Measurements from ENCODE around the gene YY1.
A peak's percentile ranks its signal among the peaks of the same experiment; 100 is the strongest.
"Not testable (repeated sequence)": the region's sequence is repeated elsewhere in the genome, so short reads cannot be mapped to it uniquely, and the experiment has no call there.

Gene YY1

DNA sequence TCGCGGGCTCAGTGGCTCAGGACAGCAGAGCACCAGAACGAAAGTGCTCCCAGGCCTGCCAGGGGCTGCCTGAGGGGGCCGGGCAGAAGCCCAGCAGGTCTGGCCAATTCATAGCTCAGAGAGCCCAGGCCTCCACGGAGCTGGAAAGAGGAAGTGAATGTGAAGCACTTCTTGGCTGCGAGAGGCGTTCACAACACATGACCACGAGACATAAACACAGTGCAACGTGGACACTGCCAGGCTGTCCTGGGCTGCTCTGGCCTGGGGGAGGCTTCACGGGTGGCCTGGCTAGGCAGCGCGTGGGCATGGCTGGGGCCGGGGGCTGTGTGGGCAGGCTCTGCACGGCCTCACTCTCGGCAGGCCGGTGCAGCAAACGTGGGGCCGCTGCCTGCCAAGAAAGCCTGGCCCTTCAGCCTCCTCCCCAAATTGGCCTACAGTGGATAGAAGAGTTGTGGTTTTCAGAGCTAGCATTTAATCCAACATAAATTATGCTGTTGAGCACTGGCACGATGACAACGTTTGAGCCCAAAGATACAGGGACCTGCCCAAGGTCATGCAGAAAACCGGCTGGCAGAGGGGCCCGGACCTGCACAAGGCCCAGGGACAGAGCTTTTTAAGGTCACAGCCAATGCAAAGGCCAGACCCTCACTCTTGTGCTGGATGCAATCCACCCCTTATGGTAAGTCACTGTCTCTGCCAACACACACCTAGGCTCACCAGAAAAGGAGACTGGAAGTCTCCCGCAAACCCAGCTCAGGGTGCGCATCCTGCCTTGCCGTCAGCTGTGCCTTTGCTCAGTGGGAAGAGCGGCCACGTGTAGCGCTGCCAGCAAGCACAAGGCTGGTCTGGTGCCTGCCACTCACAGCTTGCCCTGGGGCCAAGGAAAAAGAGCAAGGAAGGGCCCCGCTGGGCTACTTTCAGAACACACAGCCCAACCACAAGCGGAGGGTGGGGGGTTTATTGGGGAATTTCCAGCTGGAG, 58.7 kb downstream of the YY1 start:
- peak; percentile 91 for DNase-seq

DNA sequence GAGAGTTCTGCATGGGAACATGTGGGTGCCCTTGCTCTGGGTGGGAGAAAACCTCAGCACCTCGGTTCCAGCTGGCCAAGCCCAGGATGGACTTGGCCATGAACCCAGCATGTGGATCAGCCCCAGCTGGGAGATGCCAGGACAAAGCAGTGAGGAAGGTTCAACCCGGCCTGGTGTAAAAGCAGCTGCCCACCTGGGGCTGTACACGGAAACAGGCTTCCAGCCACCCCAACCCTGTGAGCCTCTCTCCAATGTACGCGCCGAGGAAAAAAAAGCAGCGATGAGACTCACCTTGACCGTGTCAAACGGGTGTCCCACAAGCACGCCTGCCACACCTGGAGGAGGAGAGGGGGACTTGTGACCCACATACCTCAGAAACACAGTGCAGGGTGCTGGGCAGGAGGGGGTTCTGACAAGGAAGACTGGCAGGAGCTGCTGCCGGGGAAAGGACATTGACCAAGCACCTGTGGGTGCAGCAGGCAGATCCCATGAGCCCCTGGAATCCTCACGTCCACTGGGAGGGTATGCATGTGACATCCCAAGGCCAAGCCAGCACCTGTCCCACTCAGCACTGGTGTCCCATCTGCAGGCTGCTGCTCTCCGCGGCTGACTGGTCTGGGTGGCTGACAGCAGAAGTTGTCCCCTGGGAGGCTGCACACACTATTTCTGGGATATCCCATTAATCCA, 59.8 kb downstream of the YY1 start:
- no peak for DNase-seq

GRCh38 chr14:100299238-100299560, 60.3 kb downstream of the YY1 start:
- no peak for DNase-seq

GRCh38 chr14:100302616-100303015, 63.7 kb downstream of the YY1 start:
- DNase-seq = no peak

GRCh38 chr14:100303179-100303578, 64.2 kb downstream of the YY1 start:
- DNase-seq = peak; percentile 63

DNA sequence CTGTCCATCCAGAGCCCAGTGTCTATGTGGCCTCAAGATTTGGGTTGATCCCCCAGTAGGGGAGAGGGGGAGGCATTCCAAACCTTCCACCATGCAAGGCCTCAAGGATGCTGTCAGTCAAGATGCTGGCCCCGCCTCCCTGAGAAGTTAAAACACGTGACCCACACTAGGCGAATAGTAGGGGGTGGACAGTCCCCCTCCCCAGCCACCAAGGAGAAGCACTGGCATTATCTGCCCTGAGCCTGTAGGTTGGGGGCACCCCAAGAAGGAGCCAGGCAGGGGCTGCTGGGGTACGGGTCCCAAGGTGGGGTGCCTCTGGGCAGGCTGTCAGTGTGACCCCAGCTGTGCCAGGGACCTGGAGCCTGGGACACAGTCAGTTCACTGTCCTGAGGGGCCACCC, 65.0 kb downstream of the YY1 start:
- DNase-seq = peak; percentile 38

DNA sequence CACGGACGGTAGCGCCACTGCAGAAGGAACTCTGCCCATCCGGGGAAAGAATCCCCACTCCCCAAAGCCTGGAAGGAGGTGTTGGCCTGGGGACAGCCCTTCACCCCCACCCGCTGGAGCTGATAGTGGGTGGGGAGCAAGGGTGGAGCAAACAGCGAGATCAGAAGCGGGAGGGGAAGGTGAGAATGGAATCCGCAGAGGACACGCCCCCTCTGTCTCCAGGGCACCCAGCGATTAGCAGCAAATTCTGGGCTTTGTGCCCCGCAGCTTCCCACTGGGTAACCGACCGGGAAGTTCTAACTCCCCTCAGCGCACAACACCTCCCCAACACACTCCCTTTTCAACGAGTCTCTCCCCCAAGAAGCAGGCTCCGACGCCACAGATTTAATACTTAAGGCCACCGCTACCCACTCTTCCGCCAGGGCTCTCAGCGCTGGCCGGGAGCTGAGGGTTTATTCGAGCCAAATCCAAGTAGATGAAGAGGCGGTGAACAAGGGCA, 65.9 kb downstream of the YY1 start:
- DNase-seq = peak; percentile 83

GRCh38 chr14:100305324-100306100, 66.6 kb downstream of the YY1 start:
- DNase-seq = peak; percentile 85

DNA sequence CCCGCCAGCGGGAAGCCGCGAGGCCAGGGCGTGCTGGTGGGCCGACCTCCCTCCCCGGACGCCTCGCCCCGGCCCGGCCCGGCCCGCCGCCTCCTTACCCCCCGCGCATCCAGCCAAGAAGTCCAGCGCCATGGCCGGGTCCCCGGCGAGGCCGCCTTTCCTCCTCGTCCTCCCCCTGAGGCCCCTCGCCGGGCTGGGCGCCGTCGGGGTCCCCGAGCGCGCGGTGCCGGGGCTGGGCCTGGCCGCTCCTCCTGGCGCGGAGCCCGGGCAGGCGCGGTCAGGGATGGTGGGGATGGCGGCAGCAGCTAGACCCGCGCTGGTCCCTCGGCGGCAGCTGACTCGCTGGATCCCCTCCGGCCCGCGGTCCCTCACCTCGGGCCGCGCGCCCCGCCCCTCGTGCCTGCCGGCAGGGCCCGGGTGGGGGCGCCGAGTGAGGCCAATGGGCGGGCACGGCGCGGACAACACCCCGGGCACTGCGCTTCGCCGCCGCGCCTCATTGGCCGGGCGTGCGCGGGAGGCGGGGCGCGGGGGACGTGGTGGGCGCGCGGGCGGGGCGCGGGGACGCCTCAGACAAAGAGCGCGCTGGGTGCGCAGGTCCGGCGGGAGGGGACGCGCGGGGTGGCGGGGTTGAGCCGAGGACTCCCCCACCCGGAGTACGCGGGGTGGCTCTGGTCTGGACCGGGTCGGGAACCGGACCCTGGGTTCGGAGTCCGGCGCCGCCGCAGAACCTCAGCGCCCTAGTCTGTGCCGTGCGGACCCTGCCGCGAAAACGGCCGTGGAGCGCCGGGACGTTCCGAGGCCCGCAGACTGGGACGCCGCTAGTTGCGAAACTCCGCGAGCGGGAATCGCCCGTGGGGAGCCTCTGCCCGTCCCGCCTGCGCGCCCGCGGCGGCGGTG, 67.4 kb downstream of the YY1 start, which contains the start of gene SLC25A29:
SLC25A29 (minus strand) TSS at position 344 of the 897 bp plus-strand sequence; CDS start at position 132, 212 bp downstream.
- peak; percentile 97 for DNase-seq

- peak; percentile 67 for DNase-seq
These were observed 68.2 kb downstream of the YY1 start for GRCh38 chr14:100306998-100307765.

DNA sequence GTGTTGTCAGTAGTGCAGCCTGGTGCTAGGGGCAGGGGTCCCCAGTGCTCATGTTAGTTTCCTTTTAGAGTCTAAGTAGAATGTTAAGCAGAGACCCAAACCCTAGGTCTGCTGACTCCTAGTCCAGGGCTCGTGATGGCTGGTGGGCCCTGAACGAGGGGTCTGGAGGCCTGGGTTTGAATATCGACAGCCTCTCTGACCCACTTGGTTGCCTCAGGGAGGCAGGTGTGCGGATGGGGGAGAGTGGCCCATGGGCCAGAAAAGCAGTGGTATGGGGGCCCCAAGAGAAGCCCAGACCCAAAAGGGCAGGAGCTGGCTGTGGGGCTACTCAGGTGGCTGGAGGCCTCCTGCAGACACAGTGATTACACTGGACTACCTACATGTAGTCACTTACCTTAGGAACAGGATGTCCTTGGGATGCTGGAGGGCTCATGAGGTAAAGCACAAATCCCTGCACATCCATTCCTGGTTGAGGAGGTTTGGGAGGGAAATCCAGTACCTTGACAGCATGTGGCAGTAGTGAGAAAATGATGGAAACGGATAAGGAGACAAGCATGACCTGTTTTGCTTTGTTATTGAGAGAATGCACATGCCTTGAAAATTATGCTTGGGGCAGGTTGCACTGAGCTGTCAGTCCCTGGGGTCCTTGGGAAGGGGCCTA, 69.0 kb downstream of the YY1 start:
- no peak for DNase-seq

DNA sequence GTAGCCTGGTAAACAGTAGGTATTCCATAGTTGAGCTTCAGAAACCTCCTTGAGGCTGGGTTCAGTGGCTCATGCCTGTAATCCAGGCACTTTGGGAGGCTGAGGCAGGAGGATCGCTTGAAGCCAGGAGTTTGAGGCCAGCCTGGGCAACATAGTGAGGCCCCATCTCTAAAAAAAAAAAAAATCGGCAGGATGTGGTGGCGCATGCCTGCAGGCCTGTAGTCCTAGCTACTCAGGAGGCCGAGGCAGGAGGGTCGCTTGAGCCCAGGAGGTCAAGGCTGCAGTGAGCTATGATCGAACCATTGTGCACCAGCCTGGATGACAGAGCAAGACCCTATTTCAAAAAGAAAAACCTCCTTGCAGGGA, 69.5 kb downstream of the YY1 start:
- not testable (repeated sequence) for DNase-seq

- DNase-seq = peak; percentile 28
These were observed 70.2 kb downstream of the YY1 start for GRCh38 chr14:100309028-100309737.

- DNase-seq = peak; percentile 77
These were observed 73.3 kb downstream of the YY1 start for GRCh38 chr14:100312110-100312876.

DNA sequence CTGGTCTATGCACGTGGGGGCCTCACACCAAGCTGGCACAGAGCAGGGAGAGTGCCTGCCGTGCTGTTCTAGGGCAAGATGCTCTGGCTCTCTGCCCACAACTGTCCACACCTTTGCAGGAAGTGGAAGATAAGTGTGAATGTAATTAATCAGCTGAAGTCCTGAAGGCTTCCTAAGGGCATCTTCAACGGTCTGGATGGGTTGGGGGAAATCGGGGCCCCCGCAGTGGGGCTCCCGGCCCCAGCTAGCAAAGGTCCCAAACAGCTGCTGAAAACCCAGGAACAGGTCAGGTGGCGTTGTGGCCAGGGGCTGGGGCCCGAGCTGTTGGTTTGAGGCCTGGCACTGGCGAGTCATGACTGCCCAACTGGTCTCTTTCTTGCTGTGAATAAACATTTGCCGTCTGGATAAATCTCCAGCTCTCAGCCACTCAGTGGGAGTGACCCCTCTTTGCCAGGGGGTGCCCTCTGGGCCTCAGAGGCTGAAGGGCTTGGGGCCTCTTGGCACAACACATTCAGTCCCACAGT, 74.0 kb downstream of the YY1 start:
- no peak for DNase-seq

- no peak for DNase-seq
These were observed 74.7 kb downstream of the YY1 start for GRCh38 chr14:100313464-100314230.

GRCh38 chr14:100314724-100315123, 75.8 kb downstream of the YY1 start:
- DNase-seq = no peak

DNA sequence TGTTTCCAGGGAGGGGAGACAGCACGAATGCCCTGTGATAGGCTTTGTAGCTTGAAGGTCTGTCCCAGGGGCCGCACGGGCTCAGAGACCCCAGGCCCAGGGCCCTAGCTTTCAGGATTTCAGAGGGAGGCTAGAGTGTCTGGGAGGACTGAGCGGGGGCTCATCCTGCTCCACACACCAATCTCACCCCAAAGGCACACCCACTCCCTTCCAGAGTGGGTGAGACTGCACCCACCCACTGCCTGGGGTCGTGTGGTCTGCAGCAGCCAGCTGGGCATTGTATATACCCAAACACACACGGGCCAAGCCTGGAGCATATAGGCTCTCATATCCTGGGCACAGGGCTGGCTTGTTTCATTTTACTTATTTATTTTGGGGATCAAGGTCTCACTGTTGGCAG, 78.4 kb downstream of the YY1 start:
- no peak for DNase-seq
